Measurements from ENCODE around the gene RASSF7.

Gene RASSF7

GRCh38 chr11:538431-539051, 22.2 kb upstream of the RASSF7 start:
- Histone ChIP-seq H3K27me3 (ENCODE audit: control insufficient read depth in 5 of 5, insufficient read depth in 4 of 5, low read length in 5 of 5) (peaks cover 0 to 12% (median 9%) of the 10 kb centered on the region in 5 donors), H3K9ac (ENCODE audit: low read length in 5 of 5) (no peak overlapping the region), H3K9me3 (ENCODE audit: control insufficient read depth in 5 of 5, low read length in 5 of 5) (no peaks in the 10 kb centered on the region), H3K4me3 (ENCODE audit: low read depth in 1 of 5, low read length in 5 of 5) (no peak overlapping the region), H3K27ac (ENCODE audit: low read depth, low read length) (no peak overlapping the region), H3K36me3 (ENCODE audit: control insufficient read depth in 5 of 5, insufficient read depth in 5 of 5, low read length in 5 of 5) (peaks cover 0 to 4% (median 2%) of the 10 kb centered on the region in 5 donors), H3K4me1 (ENCODE audit: control insufficient read depth in 5 of 5, insufficient read depth in 5 of 5, low read length in 5 of 5) (peaks cover 2 to 35% (median 34%) of the 10 kb centered on the region in 5 donors)

GRCh38 chr11:539971-540481, 20.7 kb upstream of the RASSF7 start:
- no peaks in the 10 kb centered on the region for H3K36me3 ChIP-seq (ENCODE audit: control insufficient read depth in 5 of 5, insufficient read depth in 5 of 5, low read length in 5 of 5)
- H3K27me3 ChIP-seq (ENCODE audit: control insufficient read depth in 5 of 5, insufficient read depth in 4 of 5, low read length in 5 of 5) = peaks cover 0 to 12% (median 9%) of the 10 kb centered on the region in 5 donors
- H3K4me3 ChIP-seq (ENCODE audit: low read depth in 1 of 5, low read length in 5 of 5) = no peak overlapping the region
- H3K9me3 ChIP-seq (ENCODE audit: control insufficient read depth in 5 of 5, low read length in 5 of 5) = no peaks in the 10 kb centered on the region
- no peak overlapping the region for H3K27ac ChIP-seq (ENCODE audit: low read depth, low read length)
- H3K4me1 ChIP-seq (ENCODE audit: control insufficient read depth in 5 of 5, insufficient read depth in 5 of 5, low read length in 5 of 5) = peaks cover 0 to 22% (median 20%) of the 10 kb centered on the region in 5 donors
- no peak overlapping the region for H3K9ac ChIP-seq (ENCODE audit: low read length in 5 of 5)

DNA sequence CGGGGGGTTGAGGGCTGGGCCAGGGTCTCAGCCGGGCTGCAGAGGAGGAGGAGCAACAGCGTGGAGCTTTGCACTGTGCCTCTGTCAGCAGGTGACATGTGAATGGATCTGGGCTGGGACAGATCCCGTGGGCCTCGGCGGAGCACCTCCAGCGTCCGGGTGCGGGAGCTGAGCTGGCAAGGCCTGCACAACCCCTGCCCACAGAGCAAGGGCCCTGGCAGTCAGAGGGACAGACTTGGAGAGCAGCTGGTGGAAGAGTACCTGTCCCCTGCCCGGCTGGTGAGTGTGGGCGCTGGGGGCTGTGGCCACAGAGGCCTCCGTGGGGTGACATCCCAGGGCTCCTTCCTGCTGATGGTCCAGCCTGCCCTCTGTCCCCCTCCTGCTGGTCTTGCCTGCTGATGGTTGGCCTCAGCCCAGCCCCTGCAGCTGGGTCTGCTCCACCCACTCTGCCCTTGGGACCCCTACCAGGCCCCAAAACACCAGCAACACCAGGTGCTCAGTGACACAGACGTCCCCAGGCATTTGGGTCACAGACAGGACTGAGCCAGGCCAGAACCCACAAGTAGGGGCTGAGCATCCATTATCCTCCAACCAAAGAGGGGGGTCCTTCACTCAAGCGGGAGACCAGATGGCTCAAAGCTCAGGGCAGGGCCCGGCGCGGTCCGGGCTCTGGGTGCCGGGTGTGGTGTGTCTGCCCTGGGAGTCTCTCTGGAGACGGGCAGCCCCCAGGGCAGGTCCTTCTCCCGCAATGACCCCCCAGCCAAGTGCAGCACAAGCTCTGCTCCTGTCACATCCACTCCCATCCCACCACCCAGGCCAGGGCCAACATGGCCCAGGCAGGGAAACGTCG, 20.0 kb upstream of the RASSF7 start:
- Histone ChIP-seq H3K27ac (ENCODE audit: low read depth, low read length) (no peak overlapping the region), H3K9me3 (ENCODE audit: control insufficient read depth in 5 of 5, low read length in 5 of 5) (no peaks in the 10 kb centered on the region), H3K4me1 (ENCODE audit: control insufficient read depth in 5 of 5, insufficient read depth in 5 of 5, low read length in 5 of 5) (peaks cover 0 to 20% (median 19%) of the 10 kb centered on the region in 5 donors), H3K9ac (ENCODE audit: low read length in 5 of 5) (no peak overlapping the region), H3K36me3 (ENCODE audit: control insufficient read depth in 5 of 5, insufficient read depth in 5 of 5, low read length in 5 of 5) (no peaks in the 10 kb centered on the region), H3K27me3 (ENCODE audit: control insufficient read depth in 5 of 5, insufficient read depth in 4 of 5, low read length in 5 of 5) (peaks cover 0 to 17% (median 9%) of the 10 kb centered on the region in 5 donors), H3K4me3 (ENCODE audit: low read depth in 1 of 5, low read length in 5 of 5) (no peak overlapping the region)

DNA sequence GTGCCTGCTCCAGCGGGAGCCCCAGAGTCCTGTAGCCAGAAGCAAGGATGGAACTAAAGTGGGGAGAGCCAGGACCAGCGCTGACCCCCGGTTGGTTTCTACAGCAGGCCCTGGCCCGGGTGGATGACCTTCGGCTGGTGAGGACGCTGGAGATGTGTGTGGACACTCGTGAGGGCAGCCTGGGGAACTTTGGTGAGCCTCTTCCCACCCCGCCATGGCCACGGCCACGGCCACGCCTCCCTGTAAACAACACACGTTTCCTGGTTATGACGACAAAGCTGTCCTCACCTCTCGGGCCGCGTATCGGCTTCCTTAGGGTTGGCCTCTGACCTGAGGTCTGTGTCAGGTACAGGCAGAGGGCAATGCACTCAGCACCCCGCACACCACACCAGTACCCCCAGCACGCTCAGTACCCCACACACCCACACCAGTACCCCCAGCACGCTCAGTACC, 19.3 kb upstream of the RASSF7 start:
- H3K9me3 ChIP-seq (ENCODE audit: control insufficient read depth in 5 of 5, low read length in 5 of 5) = no peaks in the 10 kb centered on the region
- H3K9ac ChIP-seq (ENCODE audit: low read length in 5 of 5) = no peak overlapping the region
- H3K4me1 ChIP-seq (ENCODE audit: control insufficient read depth in 5 of 5, insufficient read depth in 5 of 5, low read length in 5 of 5) = peaks cover 0 to 14% (median 14%) of the 10 kb centered on the region in 5 donors
- H3K36me3 ChIP-seq (ENCODE audit: control insufficient read depth in 5 of 5, insufficient read depth in 5 of 5, low read length in 5 of 5) = no peaks in the 10 kb centered on the region
- peaks cover 0 to 17% (median 9%) of the 10 kb centered on the region in 5 donors for H3K27me3 ChIP-seq (ENCODE audit: control insufficient read depth in 5 of 5, insufficient read depth in 4 of 5, low read length in 5 of 5)
- H3K27ac ChIP-seq (ENCODE audit: low read depth, low read length) = no peak overlapping the region
- no peak overlapping the region for H3K4me3 ChIP-seq (ENCODE audit: low read depth in 1 of 5, low read length in 5 of 5)

DNA sequence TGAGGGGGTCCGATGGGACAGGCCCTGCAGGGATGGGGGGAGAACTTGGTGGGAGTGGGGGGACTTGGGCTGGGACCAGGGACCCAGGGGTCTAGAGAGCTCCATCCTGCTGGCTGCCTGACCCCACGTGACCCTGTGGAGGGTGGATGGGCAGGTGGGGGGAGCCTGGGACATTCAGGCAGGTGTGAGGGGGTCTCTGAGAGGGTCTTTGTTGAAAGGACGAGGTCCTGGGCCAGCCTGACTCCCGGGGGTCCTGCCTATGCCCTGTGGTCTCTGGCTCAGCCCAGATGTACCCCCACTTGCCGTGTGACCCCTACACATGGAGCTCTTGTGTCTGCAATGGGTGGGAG, 16.0 kb upstream of the RASSF7 start:
- no peaks in the 10 kb centered on the region for H3K36me3 ChIP-seq (ENCODE audit: control insufficient read depth in 5 of 5, insufficient read depth in 5 of 5, low read length in 5 of 5)
- H3K4me1 ChIP-seq (ENCODE audit: control insufficient read depth in 5 of 5, insufficient read depth in 5 of 5, low read length in 5 of 5) = no peaks in the 10 kb centered on the region
- no peak overlapping the region for H3K9ac ChIP-seq (ENCODE audit: low read length in 5 of 5)
- H3K9me3 ChIP-seq (ENCODE audit: control insufficient read depth in 5 of 5, low read length in 5 of 5) = no peaks in the 10 kb centered on the region
- H3K4me3 ChIP-seq (ENCODE audit: low read depth in 1 of 5, low read length in 5 of 5) = no peak overlapping the region
- H3K27ac ChIP-seq (ENCODE audit: low read depth, low read length) = no peak overlapping the region
- peaks cover 0 to 15% (median 3%) of the 10 kb centered on the region in 5 donors for H3K27me3 ChIP-seq (ENCODE audit: control insufficient read depth in 5 of 5, insufficient read depth in 4 of 5, low read length in 5 of 5)

DNA sequence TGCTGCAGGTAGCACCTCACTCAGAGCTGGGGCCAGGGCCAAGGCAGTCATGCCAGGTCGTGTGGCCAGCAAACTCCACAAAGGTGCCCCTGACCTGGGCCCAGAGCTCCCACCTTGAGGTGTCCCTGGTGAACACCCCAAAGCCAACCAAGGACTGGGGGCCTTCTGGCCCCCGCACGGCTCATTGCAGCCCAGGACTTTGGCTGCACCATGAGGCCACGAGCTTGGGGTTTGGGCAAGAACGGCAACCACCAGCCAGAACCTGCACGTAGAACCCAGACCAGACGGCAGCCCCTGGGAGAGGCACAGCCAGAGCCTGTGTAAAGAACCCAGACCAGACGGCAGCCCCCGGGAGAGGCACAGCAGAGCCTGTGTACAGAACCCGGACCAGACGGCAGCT, 15.6 kb upstream of the RASSF7 start:
- no peaks in the 10 kb centered on the region for H3K36me3 ChIP-seq (ENCODE audit: control insufficient read depth in 5 of 5, insufficient read depth in 5 of 5, low read length in 5 of 5)
- H3K9me3 ChIP-seq (ENCODE audit: control insufficient read depth in 5 of 5, low read length in 5 of 5) = no peaks in the 10 kb centered on the region
- H3K9ac ChIP-seq (ENCODE audit: low read length in 5 of 5) = no peak overlapping the region
- H3K4me3 ChIP-seq (ENCODE audit: low read depth in 1 of 5, low read length in 5 of 5) = no peak overlapping the region
- H3K27me3 ChIP-seq (ENCODE audit: control insufficient read depth in 5 of 5, insufficient read depth in 4 of 5, low read length in 5 of 5) = peaks cover 0 to 11% (median 3%) of the 10 kb centered on the region in 5 donors
- no peaks in the 10 kb centered on the region for H3K4me1 ChIP-seq (ENCODE audit: control insufficient read depth in 5 of 5, insufficient read depth in 5 of 5, low read length in 5 of 5)
- H3K27ac ChIP-seq (ENCODE audit: low read depth, low read length) = no peak overlapping the region

- H3K9ac ChIP-seq (ENCODE audit: low read length in 5 of 5) = no peak overlapping the region
- H3K4me3 ChIP-seq (ENCODE audit: low read depth in 1 of 5, low read length in 5 of 5) = no peak overlapping the region
- H3K27me3 ChIP-seq (ENCODE audit: control insufficient read depth in 5 of 5, insufficient read depth in 4 of 5, low read length in 5 of 5) = peaks cover 18 to 28% (median 23%) of the 10 kb centered on the region in 5 donors
- H3K9me3 ChIP-seq (ENCODE audit: control insufficient read depth in 5 of 5, low read length in 5 of 5) = no peaks in the 10 kb centered on the region
- no peaks in the 10 kb centered on the region for H3K4me1 ChIP-seq (ENCODE audit: control insufficient read depth in 5 of 5, insufficient read depth in 5 of 5, low read length in 5 of 5)
- no peak overlapping the region for H3K27ac ChIP-seq (ENCODE audit: low read depth, low read length)
- H3K36me3 ChIP-seq (ENCODE audit: control insufficient read depth in 5 of 5, insufficient read depth in 5 of 5, low read length in 5 of 5) = no peaks in the 10 kb centered on the region
Observed at GRCh38 chr11:548700-549603, 11.8 kb upstream of the RASSF7 start.

DNA sequence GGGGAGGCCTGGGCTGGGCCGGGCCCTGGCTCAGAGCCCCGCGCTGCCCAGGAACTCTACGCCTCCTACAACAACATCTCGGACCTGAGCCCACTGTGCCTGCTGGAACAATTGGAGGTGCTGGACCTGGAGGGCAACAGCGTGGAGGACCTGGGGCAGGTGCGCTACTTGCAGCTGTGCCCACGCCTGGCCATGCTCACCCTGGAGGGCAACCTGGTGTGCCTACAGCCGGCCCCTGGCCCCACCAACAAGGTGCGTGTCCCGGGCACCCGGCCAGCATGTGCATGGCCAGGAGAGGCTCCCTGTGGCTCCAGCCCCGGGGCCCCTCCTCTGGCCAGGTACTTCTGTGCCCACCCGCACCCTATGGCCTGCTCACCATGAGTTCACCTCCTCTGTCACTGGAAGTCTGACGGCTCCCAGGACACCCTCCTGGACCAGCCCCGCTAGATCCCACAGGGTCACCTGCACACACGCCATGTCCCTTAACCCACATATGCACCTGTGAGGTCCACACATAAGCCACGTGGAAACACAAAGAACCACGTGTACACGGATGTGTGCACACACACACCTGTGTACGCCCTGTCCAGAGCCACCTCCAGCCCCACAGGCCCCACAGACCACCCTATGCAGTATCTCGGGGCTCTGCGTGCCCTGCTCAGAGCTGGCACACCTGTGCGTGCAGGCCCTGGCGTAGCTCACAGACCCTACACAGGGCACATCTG, 10.6 kb upstream of the RASSF7 start:
- no peaks in the 10 kb centered on the region for H3K9me3 ChIP-seq (ENCODE audit: control insufficient read depth in 5 of 5, low read length in 5 of 5)
- H3K27me3 ChIP-seq (ENCODE audit: control insufficient read depth in 5 of 5, insufficient read depth in 4 of 5, low read length in 5 of 5) = peaks cover 25 to 36% (median 33%) of the 10 kb centered on the region in 5 donors
- no peak overlapping the region for H3K27ac ChIP-seq (ENCODE audit: low read depth, low read length)
- no peak overlapping the region for H3K4me3 ChIP-seq (ENCODE audit: low read depth in 1 of 5, low read length in 5 of 5)
- peaks cover 0 to 6% (median 5%) of the 10 kb centered on the region in 5 donors for H3K4me1 ChIP-seq (ENCODE audit: control insufficient read depth in 5 of 5, insufficient read depth in 5 of 5, low read length in 5 of 5)
- H3K9ac ChIP-seq (ENCODE audit: low read length in 5 of 5) = no peak overlapping the region
- no peaks in the 10 kb centered on the region for H3K36me3 ChIP-seq (ENCODE audit: control insufficient read depth in 5 of 5, insufficient read depth in 5 of 5, low read length in 5 of 5)

DNA sequence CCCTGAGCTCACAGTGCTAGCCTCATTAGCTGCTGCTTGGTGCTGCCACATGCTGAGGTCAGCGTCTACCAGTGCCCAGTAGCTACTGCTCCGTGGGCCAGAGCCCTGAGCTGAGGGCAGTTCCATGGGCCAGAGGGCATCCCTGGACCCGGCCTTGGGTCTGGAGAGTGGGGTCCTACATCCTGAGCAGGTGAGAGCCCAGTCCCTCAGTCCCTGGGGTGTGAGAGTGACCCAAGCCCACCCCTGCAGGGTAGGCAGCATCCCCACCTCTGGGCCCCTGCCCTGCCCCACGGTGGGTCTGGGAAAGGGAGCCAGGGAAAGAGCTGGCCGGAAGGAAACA, 10.1 kb upstream of the RASSF7 start:
- Histone ChIP-seq H3K27me3 (ENCODE audit: control insufficient read depth in 5 of 5, insufficient read depth in 4 of 5, low read length in 5 of 5) (peaks cover 25 to 39% (median 35%) of the 10 kb centered on the region in 5 donors), H3K27ac (ENCODE audit: low read depth, low read length) (no peak overlapping the region), H3K4me1 (ENCODE audit: control insufficient read depth in 5 of 5, insufficient read depth in 5 of 5, low read length in 5 of 5) (peaks cover 0 to 8% (median 5%) of the 10 kb centered on the region in 5 donors), H3K9me3 (ENCODE audit: control insufficient read depth in 5 of 5, low read length in 5 of 5) (no peaks in the 10 kb centered on the region), H3K9ac (ENCODE audit: low read length in 5 of 5) (no peak overlapping the region), H3K4me3 (ENCODE audit: low read depth in 1 of 5, low read length in 5 of 5) (no peak overlapping the region), H3K36me3 (ENCODE audit: control insufficient read depth in 5 of 5, insufficient read depth in 5 of 5, low read length in 5 of 5) (no peaks in the 10 kb centered on the region)
